Skeletal muscle satellite cell (primary cell): ENCODE results near the gene CYP4F12.
"Not testable (repeated sequence)": the region's sequence is repeated elsewhere in the genome, so short reads cannot be mapped to it uniquely, and the experiment has no call there.

ENCODE experiments used
- H3K27me3 ChIP-seq: 2 replicates; pipeline ENCODE4 v1.7.0; 2013; ENCODE audit warnings: low read length; ENCODE audit not compliant: control insufficient read depth, insufficient read depth
- H3K36me3 ChIP-seq: 2 replicates; pipeline ENCODE4 v1.7.0; 2013; ENCODE audit warnings: mild to moderate bottlenecking, control low read depth, low read length; ENCODE audit not compliant: insufficient read depth
- H3K4me1 ChIP-seq: 2 replicates; pipeline ENCODE4 v1.7.0; 2013; ENCODE audit warnings: low read length; ENCODE audit not compliant: control insufficient read depth, insufficient read depth
- H3K4me2 ChIP-seq: 2 replicates; pipeline ENCODE4 v1.7.0; 2013; ENCODE audit warnings: mild to moderate bottlenecking, low read length
- H3K4me3 ChIP-seq: 2 replicates; pipeline ENCODE4 v1.7.0; 2013; ENCODE audit warnings: low read length
- H3K9ac ChIP-seq: 2 replicates; pipeline ENCODE4 v1.7.0; 2013; ENCODE audit warnings: mild to moderate bottlenecking, low read depth, low read length, moderate library complexity
- H3K9me3 ChIP-seq: replicated peaks from 2 replicates; pipeline ENCODE4 v1.7.0; 2013; ENCODE audit warnings: mild to moderate bottlenecking, control low read depth, low read length

CYP4F12 gene

DNA sequence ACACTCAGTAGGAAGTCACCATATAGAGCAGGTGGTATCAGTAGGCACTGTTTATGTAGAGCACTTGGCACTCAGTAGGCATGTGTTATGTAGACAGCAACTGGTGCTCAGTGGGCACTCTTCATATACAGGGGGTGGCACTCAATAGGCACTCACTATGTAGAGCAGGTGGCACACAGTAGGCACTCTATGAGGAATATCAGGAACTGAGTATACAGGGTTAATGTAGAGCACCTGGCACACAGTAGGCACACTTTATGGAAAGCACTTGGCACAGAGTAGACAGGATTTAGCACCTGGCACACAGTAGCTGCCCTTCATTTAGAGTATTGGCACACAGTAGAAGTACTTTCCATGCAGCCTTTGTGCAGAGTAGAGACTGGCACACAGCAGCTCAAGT lies 33.3 kb upstream of the CYP4F12 start:
- H3K36me3 ChIP-seq = no peaks in the 10 kb centered on the region
- no peak overlapping the region for H3K9ac ChIP-seq
- H3K9me3 ChIP-seq = no peaks in the 10 kb centered on the region
- no peak overlapping the region for H3K4me2 ChIP-seq
- H3K27me3 ChIP-seq = no peaks in the 10 kb centered on the region
- no peak overlapping the region for H3K4me3 ChIP-seq
- H3K4me1 ChIP-seq = no peaks in the 10 kb centered on the region

DNA sequence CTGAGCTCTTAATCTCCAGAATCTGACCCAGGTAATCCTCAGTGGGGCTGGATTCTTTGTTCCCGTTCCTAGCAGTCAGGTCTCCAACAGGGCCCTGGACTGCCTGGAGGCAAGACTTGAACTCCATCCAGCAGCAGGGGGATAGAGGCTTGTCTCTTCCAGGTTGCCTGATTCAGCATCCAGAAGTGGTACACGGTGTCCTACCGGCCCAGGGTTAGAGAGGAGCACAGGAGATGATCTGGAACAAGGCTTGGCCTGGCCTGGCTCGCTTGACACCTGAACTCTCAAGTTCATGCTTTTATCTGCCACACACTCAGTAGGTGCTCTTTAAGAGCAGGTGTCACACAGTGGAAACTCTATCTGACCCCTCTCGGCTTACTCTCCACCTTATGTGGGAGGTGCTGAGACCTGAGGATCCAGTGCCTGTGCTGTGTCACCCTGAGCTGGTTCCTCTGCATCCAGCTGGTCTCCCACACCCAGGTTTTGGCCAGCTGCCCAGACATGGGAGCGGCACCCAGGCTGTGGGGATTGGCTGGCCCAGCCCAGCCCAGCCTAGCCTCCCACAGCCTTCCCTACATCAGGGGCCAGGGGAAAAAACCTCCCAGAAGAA lies 32.5 kb upstream of the CYP4F12 start, which contains the start of gene CYP4F3:
CYP4F3 (plus strand) TSS at position 604 of the 610 bp plus-strand sequence. CDS start 519 bp downstream, outside the sequence.
- no peak within 1 kb of the TSS for H3K4me2 ChIP-seq
- no peak within 1 kb of the TSS for H3K9ac ChIP-seq
- H3K36me3 ChIP-seq = no peaks in the 10 kb centered on the region
- H3K9me3 ChIP-seq = no peaks in the 10 kb centered on the region
- H3K4me1 ChIP-seq = no peaks in the 10 kb centered on the region
- no peak within 1 kb of the TSS for H3K4me3 ChIP-seq
- no peaks in the 10 kb centered on the region for H3K27me3 ChIP-seq

DNA sequence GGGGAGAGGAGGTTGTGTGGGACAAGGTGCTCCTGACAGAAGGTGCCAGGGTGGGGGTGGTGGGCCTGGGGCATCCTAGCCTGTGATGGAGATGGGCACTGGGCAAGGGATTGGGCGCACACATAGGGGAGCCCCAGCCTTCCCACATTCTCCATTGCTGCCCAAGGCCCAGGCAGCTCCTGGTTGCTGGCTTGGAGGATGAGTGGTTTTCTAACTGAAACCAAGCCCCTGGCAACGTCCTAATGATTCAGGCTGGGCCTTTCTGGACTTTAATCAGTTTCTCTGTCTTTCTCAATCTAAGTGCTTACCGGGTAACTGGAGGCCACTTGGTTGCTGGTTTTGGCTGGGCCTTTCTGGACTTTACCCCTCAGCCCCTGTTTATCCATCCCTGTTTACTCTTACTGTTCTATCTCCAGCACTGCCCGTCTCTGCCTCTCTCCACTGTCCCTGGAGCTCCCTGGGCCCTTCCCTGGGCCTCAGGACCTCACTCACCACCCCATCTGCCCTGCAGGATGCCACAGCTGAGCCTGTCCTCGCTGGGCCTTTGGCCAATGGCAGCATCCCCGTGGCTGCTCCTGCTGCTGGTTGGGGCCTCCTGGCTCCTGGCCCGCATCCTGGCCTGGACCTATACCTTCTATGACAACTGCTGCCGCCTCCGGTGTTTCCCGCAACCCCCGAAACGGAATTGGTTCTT lies 31.8 kb upstream of the CYP4F12 start:
- Histone ChIP-seq H3K4me1 (no peaks in the 10 kb centered on the region), H3K36me3 (no peaks in the 10 kb centered on the region), H3K4me3 (no peak overlapping the region), H3K9ac (no peak overlapping the region), H3K9me3 (no peaks in the 10 kb centered on the region), H3K27me3 (no peaks in the 10 kb centered on the region), H3K4me2 (no peak overlapping the region)

GRCh38 chr19:15641901-15642491 lies 30.9 kb upstream of the CYP4F12 start:
- Histone ChIP-seq H3K27me3 (no peaks in the 10 kb centered on the region), H3K9me3 (no peaks in the 10 kb centered on the region), H3K36me3 (no peaks in the 10 kb centered on the region), H3K4me3 (no peak overlapping the region), H3K9ac (no peak overlapping the region), H3K4me2 (no peak overlapping the region), H3K4me1 (no peaks in the 10 kb centered on the region)

DNA sequence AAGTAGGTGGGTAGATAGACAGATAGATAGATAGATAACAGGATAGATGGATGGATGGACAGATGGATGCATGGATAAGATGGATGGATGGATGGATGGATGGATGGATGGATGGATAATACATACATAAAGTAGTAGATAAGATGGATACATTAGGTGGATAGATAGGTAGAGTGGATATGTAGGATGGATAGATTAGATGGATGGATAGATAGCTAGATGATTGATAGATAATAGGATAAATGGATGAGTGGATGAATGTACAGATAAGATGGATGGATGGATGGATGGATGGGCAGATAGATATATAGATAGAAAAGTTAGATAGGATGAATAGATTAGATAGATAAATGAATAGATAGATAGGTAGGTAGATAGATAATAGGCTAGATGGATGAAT lies 30.1 kb upstream of the CYP4F12 start:
- no peak overlapping the region for H3K4me2 ChIP-seq
- H3K36me3 ChIP-seq = no peaks in the 10 kb centered on the region
- no peak overlapping the region for H3K9ac ChIP-seq
- H3K27me3 ChIP-seq = no peaks in the 10 kb centered on the region
- no peak overlapping the region for H3K4me3 ChIP-seq
- H3K9me3 ChIP-seq = no peaks in the 10 kb centered on the region
- no peaks in the 10 kb centered on the region for H3K4me1 ChIP-seq

DNA sequence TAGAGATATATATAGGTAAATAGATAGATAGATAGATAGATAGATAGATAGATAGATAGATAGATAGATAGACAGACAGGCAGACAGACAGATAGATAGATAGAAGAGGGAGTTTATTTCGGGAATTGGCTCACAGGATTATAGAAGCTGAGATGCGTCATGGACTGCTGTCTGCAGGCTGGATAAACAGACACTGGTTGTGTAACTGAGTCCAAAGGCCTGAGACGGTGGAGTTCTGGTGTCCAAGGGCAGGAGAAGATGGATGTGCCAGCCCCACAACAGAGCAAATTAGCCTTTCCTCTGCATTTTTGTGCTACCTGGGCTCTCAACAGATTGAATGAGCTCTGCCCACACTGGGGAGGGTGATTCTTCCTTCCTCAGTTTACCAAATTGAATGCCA lies 29.5 kb upstream of the CYP4F12 start:
- Histone ChIP-seq H3K4me1 (no peaks in the 10 kb centered on the region), H3K36me3 (no peaks in the 10 kb centered on the region), H3K4me3 (no peak overlapping the region), H3K9ac (no peak overlapping the region), H3K4me2 (no peak overlapping the region), H3K9me3 (no peaks in the 10 kb centered on the region), H3K27me3 (no peaks in the 10 kb centered on the region)

DNA sequence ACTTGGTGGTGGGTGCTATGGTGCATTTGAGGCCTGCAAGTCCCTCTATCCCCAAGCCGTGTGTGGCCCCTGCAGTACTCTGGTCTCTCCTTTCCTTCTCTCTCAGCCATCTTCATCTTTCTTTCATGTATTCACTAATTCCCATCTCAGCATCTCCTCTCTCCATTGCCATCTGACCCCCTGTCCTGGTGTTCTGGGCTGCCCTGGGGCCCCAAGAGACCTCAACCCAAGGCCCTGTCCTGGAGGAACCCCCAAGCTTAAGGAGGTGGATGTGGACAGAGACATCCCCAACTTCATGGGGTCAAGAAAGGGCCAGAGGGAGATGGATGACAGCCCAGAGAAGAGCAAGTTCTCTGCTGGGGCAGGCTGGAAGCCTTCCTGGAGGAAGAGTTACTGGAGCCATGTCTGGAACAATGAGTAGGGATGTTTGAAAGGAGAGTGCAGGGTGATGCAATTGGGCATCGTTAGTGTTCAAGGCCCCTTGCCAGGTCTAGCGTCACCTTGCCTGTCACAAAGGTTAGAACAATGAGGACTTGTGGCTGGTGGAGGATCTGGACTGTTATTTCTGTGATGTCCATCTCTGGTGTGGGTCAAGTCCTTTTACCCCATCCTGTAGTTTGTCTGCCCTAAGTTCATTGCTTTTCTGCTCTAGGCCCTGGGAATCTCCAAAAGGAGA lies 28.7 kb upstream of the CYP4F12 start:
- no peaks in the 10 kb centered on the region for H3K27me3 ChIP-seq
- H3K4me1 ChIP-seq = no peaks in the 10 kb centered on the region
- H3K4me3 ChIP-seq = no peak overlapping the region
- no peaks in the 10 kb centered on the region for H3K9me3 ChIP-seq
- no peak overlapping the region for H3K4me2 ChIP-seq
- no peak overlapping the region for H3K9ac ChIP-seq
- no peaks in the 10 kb centered on the region for H3K36me3 ChIP-seq

- Histone ChIP-seq H3K4me2 (no peak overlapping the region), H3K9me3 (no peaks in the 10 kb centered on the region), H3K27me3 (no peaks in the 10 kb centered on the region), H3K36me3 (no peaks in the 10 kb centered on the region), H3K4me1 (no peaks in the 10 kb centered on the region), H3K9ac (no peak overlapping the region), H3K4me3 (no peak overlapping the region)
These were observed 28.1 kb upstream of the CYP4F12 start for GRCh38 chr19:15644816-15645215.

DNA sequence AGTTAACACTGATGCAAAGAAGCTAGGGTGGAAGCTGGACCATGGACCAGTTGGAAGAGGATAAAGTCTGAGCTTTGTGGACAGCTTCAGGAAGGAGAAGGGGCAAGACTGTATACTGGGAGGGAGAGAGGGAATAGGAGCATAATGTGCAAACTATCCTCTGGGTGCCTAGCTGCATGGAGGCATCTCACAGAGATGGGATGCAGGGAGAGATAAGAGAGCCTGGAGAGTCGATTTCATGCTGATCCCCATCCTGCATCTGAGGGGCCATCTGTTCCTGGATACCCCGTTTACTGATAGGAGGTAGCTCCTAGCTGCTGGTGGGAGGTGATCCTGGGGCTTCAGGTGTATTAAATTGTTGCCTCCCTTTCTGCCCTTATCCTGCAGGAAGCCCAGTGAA lies 23.4 kb upstream of the CYP4F12 start:
- H3K9ac ChIP-seq = no peak overlapping the region
- no peaks in the 10 kb centered on the region for H3K36me3 ChIP-seq
- peaks cover 2% of the 10 kb centered on the region for H3K9me3 ChIP-seq
- no peaks in the 10 kb centered on the region for H3K27me3 ChIP-seq
- H3K4me2 ChIP-seq = no peak overlapping the region
- H3K4me3 ChIP-seq = no peak overlapping the region
- H3K4me1 ChIP-seq = no peaks in the 10 kb centered on the region

GRCh38 chr19:15650123-15650522 lies 22.8 kb upstream of the CYP4F12 start:
- H3K9ac ChIP-seq = not testable (repeated sequence)

GRCh38 chr19:15651791-15652190 lies 21.1 kb upstream of the CYP4F12 start:
- Histone ChIP-seq H3K27me3 (no peaks in the 10 kb centered on the region), H3K9me3 (peaks cover 2% of the 10 kb centered on the region), H3K4me3 (no peak overlapping the region), H3K4me2 (no peak overlapping the region), H3K36me3 (no peaks in the 10 kb centered on the region), H3K9ac (no peak overlapping the region), H3K4me1 (no peaks in the 10 kb centered on the region)

More at GRCh38 chr19:15650123-15650522, 22.8 kb upstream of the CYP4F12 start:
- H3K36me3 ChIP-seq, H3K27me3 ChIP-seq, H3K4me3 ChIP-seq, H3K9me3 ChIP-seq, H3K4me1 ChIP-seq, H3K4me2 ChIP-seq: not testable (repeated sequence)
